Heart left ventricle (tissue), 16 donors: ENCODE data around the gene URGCP. TPM values are rescaled to one million over a fixed set of nuclear protein-coding genes. Genes with fewer than 3 reads are reported as not detected.

Source experiments
- ATAC-seq, 4 donors: fragments of 200-7000 bp; cut with Tn5 transposase; one replicate each; pipeline ENCODE4 v1.9.1; 2020 to 2022; ENCODE audit warnings: moderate library complexity in 4 of 4, mild to moderate bottlenecking in 3 of 4, moderate number of reproducible peaks in 1 of 4
- DNase-seq, 5 donors: peaks; one replicate each; pipeline ENCODE4 v3.0.0-alpha.2; 2020
- H3K27ac ChIP-seq, 12 donors: fragments of 200-600 bp; sonication (generic) in 4 of 12; one replicate each; pipeline versions ENCODE4 v1.5.0 to v1.8.0; 2016 to 2022; ENCODE audit warnings: mild to moderate bottlenecking in 2 of 12
- H3K27me3 ChIP-seq, 9 donors: fragments of 200-600 bp; sonication (generic) in 2 of 9; one replicate each; pipeline versions ENCODE4 v1.5.1 to v1.8.0; 2016 to 2022; ENCODE audit warnings: mild to moderate bottlenecking in 3 of 9
- H3K36me3 ChIP-seq, 9 donors: fragments of 200-600 bp; sonication (generic) in 2 of 9; one replicate each; pipeline versions ENCODE4 v1.5.0 to v1.8.0; 2018 to 2022; ENCODE audit warnings: mild to moderate bottlenecking in 2 of 9
- H3K4me1 ChIP-seq, 12 donors: fragments of 200-600 bp; sonication (generic) in 4 of 12; one replicate each; pipeline versions ENCODE4 v1.5.0 to v1.8.0; 2016 to 2022; ENCODE audit warnings: mild to moderate bottlenecking in 3 of 12
- H3K4me3 ChIP-seq, 12 donors: fragments of 200-600 bp; sonication (generic) in 4 of 12; one replicate each; pipeline versions ENCODE4 v1.5.0 to v1.8.0; 2017 to 2022; ENCODE audit warnings: mild to moderate bottlenecking in 9 of 12, moderate library complexity in 4 of 12
- H3K9me3 ChIP-seq, 12 donors: fragments of 200-600 bp; sonication (generic) in 4 of 12; one replicate each; pipeline versions ENCODE4 v1.5.0 to v1.8.0; 2016 to 2022; ENCODE audit warnings: mild to moderate bottlenecking in 1 of 12
- CTCF ChIP-seq, 12 donors: fragments of 200-600 bp; sonication (generic) in 4 of 12; IDR thresholded peaks; one replicate each; pipeline versions ENCODE4 v1.5.0 to v1.8.0; 2018 to 2022; ENCODE audit warnings: antibody characterized with exemption in 12 of 12, mild to moderate bottlenecking in 5 of 12
- POLR2A ChIP-seq, 2 donors: fragments of 450-650 bp; IDR thresholded peaks; one replicate each; pipeline ENCODE4 v1.6.1; 2017; ENCODE audit warnings: antibody characterized with exemption in 2 of 2, mild to moderate bottlenecking in 2 of 2, moderate library complexity in 2 of 2
- WGBS, 4 donors: extraction: QIAGEN DNeasy Blood & Tissue Kit in 2 of 4; methylation state at CpG; one replicate each; pipeline versions ENCODE4 v1.1.5 to v1.1.7; 2013 to 2018; 5-methylcytosine and 5-hydroxymethylcytosine counted together
- intact Hi-C, 10 donors: fragments of 100-400 bp; cut with DNase I; formaldehyde crosslinking; loops; one replicate each; pipeline versions ENCODE4 v1.11.1 to v1.14.2; 2022
- polyA plus RNA-seq, 2 donors: library from polyadenylated mRNA; stranded (reverse); fragments of 200-250 nt; gene quantifications; one replicate each; pipeline ENCODE4 v1.2.3, GENCODE V29; 2013
- total RNA-seq, 9 donors: library from RNA; depleted of rRNA in 2 of 9; stranded (reverse); fragments of >200 nt in 2 of 9; fragmentation: NEBNext Ultra II Directional in 3 of 9; extraction: Animal tissue kit (Norgen Biotek cat#: 25700) in 3 of 9; gene quantifications; one replicate each; pipeline versions ENCODE4 v1.1.0 to v1.2.4, GENCODE V29; 2016 to 2023
- donor health status: ischemic (EF 13 %, LVEDD 7.1; RV severe dilation, severe dysfunction).
- donor health status: healthy with polysubstance abuse.
- donor health status: DM: no; HTN: yes; CAD: no.
- donor health status: DM: no; HTN: no; CAD: no.
- donor health status: ischemic (EF 25% LVEDD 6.9; RV normal size, moderate dysfunction).
- donor health status: ischemic (EF 25% LVEDD 5.7; RV mildly dilated, moderate dysfunction).
- donor health status: healthy.
- donor health status: DM: yes; HTN: yes; CAD: no.
- donor health status: ischemic (EF 35%, LVEDD 5.7; RV mildly dilated, moderate dysfunction).
- donor health status: nonischemic (EF 11% LVEDD 7.7; RV severe dilation, severe dysfunction).
- donor health status: DM: yes; HTN: yes; CAD: no.
- donor health status: PGD.
- donor health status: ischemic (EF 29% LVEDD 5.4; RV normal size, mild dysfunction).
- donor health status: nonischemic (EF 23%, LVEDD 6.1; RV moderate dilation, normal function).

The URGCP gene
- total and polyA plus RNA-seq, 11 donors = 23.6 to 43.7 (median 37.6) TPM

DNA sequence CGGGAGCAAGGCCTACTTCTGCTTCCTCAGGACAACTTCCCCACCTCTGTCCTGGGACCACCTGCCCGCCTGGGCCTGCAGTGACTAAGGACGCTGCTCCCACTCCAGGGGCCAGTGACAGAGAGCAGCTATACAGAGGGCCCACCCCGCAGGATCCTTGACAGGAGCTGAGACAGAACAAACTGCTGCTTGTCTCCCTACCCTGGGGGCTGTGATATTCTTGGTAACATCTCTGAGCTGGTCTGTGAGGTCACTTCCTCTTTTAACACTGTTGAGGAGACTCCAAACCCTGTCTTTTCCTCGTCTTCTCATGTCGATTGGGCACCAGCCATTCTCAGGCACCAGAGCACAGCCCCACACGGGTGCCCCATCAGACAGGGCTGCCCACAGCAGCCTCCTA is 30.2 kb downstream of the URGCP start:
- TF ChIP-seq CTCF (IDR thresholded peaks at IDR 0.05) (no peak), POLR2A (IDR thresholded peaks at IDR 0.05) (no peak)
- peaks cover 0 to 48% (median 31%) of the 10 kb centered on the region in 12 donors for H3K4me1 ChIP-seq

DNA sequence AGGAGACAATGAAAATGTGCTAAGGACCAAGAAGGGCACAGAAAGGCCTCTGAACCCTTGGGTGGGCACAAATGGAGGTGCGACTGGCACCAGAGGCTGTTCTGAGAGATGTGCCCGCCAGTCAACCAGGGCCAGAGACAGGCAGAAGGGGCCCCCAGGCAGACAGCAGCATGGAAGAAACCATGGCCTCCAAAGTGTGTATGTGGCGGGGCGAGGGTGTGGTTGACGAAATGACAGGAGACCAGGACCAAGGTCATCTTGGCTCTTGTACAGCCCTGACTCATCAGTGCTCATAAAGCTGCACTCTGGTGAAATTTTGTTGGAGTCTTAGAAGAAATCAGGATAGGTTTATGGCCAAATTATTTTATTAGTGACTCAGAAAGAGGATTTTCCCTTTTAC is 33.1 kb downstream of the URGCP start:
- H3K27me3 ChIP-seq = no peaks in the 10 kb centered on the region
- peak overlapping the region in 10 of 12 donors; percentile 3 to 73 (median 50) for H3K27ac ChIP-seq
- ATAC-seq (peak in 2 of 4 donors; percentile 8 to 30), DNase-seq (peak in 2 of 5 donors; percentile 63 to 73)
- peaks cover 3 to 39% (median 33%) of the 10 kb centered on the region in 9 donors for H3K36me3 ChIP-seq
- H3K9me3 ChIP-seq = no peaks in the 10 kb centered on the region
- H3K4me1 ChIP-seq = peaks cover 0 to 50% (median 35%) of the 10 kb centered on the region in 12 donors
- TF ChIP-seq POLR2A (IDR thresholded peaks at IDR 0.05) = no peak
- no peak for TF ChIP-seq CTCF (IDR thresholded peaks at IDR 0.05)
- H3K4me3 ChIP-seq = no peak overlapping the region
- WGBS, 4 donors = 70 to 81% (median 78%) methylated on average over 5 of the region's 5 CpGs
- intact Hi-C loops = loop anchor here in 2 of 10 donors (5.0 kb wide), 2 partner anchors 34 to 54 kb away; partner anchors contain the start of genes UBE2D4 (in 1 of the 2) and URGCP (in 1 of the 2)

More for the DNA sequence above, 30.2 kb downstream of the URGCP start:
- Histone ChIP-seq H3K27me3 (no peaks in the 10 kb centered on the region), H3K36me3 (peaks cover 5 to 69% (median 60%) of the 10 kb centered on the region in 9 donors), H3K9me3 (no peaks in the 10 kb centered on the region), H3K4me3 (no peak overlapping the region), H3K27ac (no peak overlapping the region)
- WGBS, 4 donors = 78 to 86% (median 84%) methylated on average over 4 to 7 of the region's 7 CpGs
- DNase-seq (no peak), ATAC-seq (no peak)
- intact Hi-C loops = no loop called here

DNA sequence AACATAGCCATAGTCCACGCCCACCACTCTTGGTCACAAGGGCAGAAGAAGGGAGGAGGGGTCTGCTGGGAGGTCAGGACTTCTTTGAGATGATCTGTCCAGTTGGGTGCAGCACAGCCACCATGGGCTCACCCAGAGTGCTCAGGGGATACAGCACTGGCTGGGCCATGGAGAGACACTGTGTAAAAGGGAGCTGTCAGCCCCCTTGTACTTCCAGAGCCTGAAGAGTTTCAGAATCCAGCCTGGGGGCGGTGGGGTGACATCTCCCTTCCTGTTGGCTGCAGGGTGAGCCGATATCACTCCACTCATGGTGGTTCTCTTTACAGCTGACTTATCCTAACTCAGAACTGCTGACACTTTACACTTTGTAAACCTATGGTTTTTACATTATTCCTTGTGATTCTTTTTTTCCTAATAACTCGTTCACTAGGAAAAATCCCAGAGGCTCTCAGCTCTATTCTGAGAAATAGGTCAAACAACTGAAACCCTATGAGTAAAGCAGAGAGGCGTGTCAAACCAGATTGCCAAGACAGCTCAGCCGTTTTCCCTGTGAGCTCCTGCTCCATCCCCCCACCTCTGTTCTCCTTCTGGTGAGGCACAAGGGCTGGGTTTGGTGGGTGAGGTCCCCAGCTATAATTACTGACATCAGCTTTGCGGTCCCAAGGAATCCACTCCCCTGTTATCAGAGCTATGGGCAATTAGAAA is 33.8 kb downstream of the URGCP start:
- Histone ChIP-seq H3K27ac (peak overlapping the region in 11 of 12 donors; percentile 15 to 73 (median 58)), H3K9me3 (no peaks in the 10 kb centered on the region), H3K4me1 (peaks cover 0 to 46% (median 34%) of the 10 kb centered on the region in 12 donors), H3K27me3 (no peaks in the 10 kb centered on the region), H3K4me3 (no peak overlapping the region), H3K36me3 (peaks cover 0 to 37% (median 29%) of the 10 kb centered on the region in 9 donors)
- ATAC-seq (peak in 2 of 4 donors; percentile 18 to 42), DNase-seq (peak in 2 of 5 donors; percentile 57 to 63)
- WGBS, 4 donors = 28 to 49% (median 36%) methylated on average over 7 of the region's 7 CpGs
- TF ChIP-seq POLR2A (IDR thresholded peaks at IDR 0.05) (no peak), CTCF (IDR thresholded peaks at IDR 0.05) (no peak)
- intact Hi-C loops = loop anchor here in 2 of 10 donors (5.0 kb wide), 2 partner anchors 35 to 55 kb away; partner anchors contain the start of genes UBE2D4 (in 1 of the 2) and URGCP (in 1 of the 2)

GRCh38 chr7:43871064-43871463 is 35.3 kb downstream of the URGCP start:
- ATAC-seq (no peak), DNase-seq (no peak)
- intact Hi-C loops = loop anchor here in 2 of 10 donors (5.0 kb wide), 2 partner anchors 36 to 56 kb away; partner anchors contain the start of genes UBE2D4 (in 1 of the 2) and URGCP (in 1 of the 2)
- H3K36me3 ChIP-seq = peaks cover 0 to 37% (median 29%) of the 10 kb centered on the region in 9 donors
- H3K27ac ChIP-seq = no peak overlapping the region
- 78 to 96% (median 86%) methylated on average over 3 of the region's 3 CpGs for WGBS, 4 donors
- no peak overlapping the region for H3K4me3 ChIP-seq
- TF ChIP-seq POLR2A (IDR thresholded peaks at IDR 0.05) (no peak), CTCF (IDR thresholded peaks at IDR 0.05) (no peak)
- H3K4me1 ChIP-seq = peaks cover 0 to 40% (median 32%) of the 10 kb centered on the region in 12 donors
- no peaks in the 10 kb centered on the region for H3K27me3 ChIP-seq
- no peaks in the 10 kb centered on the region for H3K9me3 ChIP-seq
